OCI-LY3 (cell line): ENCODE data around the gene JUND.

ENCODE experiments used
- H2AFZ ChIP-seq: fragments of 200-600, 300-600 bp; shearing (Covaris generic); 2 replicates; pipeline ENCODE4 v1.6.0; 2014; ENCODE audit warnings: antibody characterized with exemption, low read depth, low read length
- H3K27ac ChIP-seq: fragments of 200-600, 300-600 bp; sonication (generic); 2 replicates; pipeline ENCODE4 v1.5.1; 2014; ENCODE audit warnings: mild to moderate bottlenecking, low read length, moderate library complexity, mixed read lengths
- H3K27me3 ChIP-seq: fragments of 200-600, 300-600 bp; sonication (generic); 2 replicates; pipeline ENCODE4 v1.6.1; 2014; ENCODE audit warnings: low read depth, low read length, mixed read lengths
- H3K36me3 ChIP-seq: fragments of 200-600, 300-600 bp; sonication (generic); replicated peaks from 2 replicates; pipeline ENCODE3; 2014; ENCODE audit warnings: low read depth, low read length, mixed read lengths
- H3K4me1 ChIP-seq: fragments of 300-600, 200-600 bp; sonication (generic); 2 replicates; pipeline ENCODE4 v1.6.1; 2014; ENCODE audit warnings: low read length, mixed read lengths
- H3K4me2 ChIP-seq: fragments of 200-600, 300-600 bp; sonication (generic); 2 replicates; pipeline ENCODE4 v1.6.1; 2014; ENCODE audit warnings: low read length, mixed read lengths
- H3K4me3 ChIP-seq: fragments of 300-600, 200-600 bp; sonication (generic); 2 replicates; pipeline ENCODE4 v1.5.1; 2014; ENCODE audit warnings: antibody characterized with exemption, mild to moderate bottlenecking, low read length, moderate library complexity
- H3K79me2 ChIP-seq: fragments of 300-600, 200-600 bp; shearing (Covaris generic); 2 replicates; pipeline ENCODE4 v1.6.1; 2014; ENCODE audit warnings: mild to moderate bottlenecking, low read length, mixed read lengths
- H3K9ac ChIP-seq: fragments of 300-600, 200-600 bp; shearing (Covaris generic); 2 replicates; pipeline ENCODE4 v1.6.0; 2014; ENCODE audit warnings: mild to moderate bottlenecking, low read length, moderate library complexity
- H3K9me3 ChIP-seq: fragments of 200-600, 300-600 bp; shearing (Covaris generic); 2 replicates; pipeline ENCODE4 v1.6.1; 2014; ENCODE audit warnings: low read length, mixed read lengths; ENCODE audit not compliant: insufficient read depth
- H4K20me1 ChIP-seq: fragments of 200-600, 300-600 bp; sonication (generic); 2 replicates; pipeline ENCODE4 v1.6.1; 2016; ENCODE audit warnings: low read length, mixed read lengths; ENCODE audit not compliant: insufficient read depth
- EZH2phosphoT487 ChIP-seq: fragments of 200-600 bp; shearing (Covaris generic); IDR thresholded peaks from 2 replicates; pipeline ENCODE4 v1.6.1; 2018; ENCODE audit warnings: antibody characterized with exemption, mixed run types, low read depth
- TF ChIP-seq, protein P1 (sequence below): fragments of 200-600, 300-600 bp; sonication (generic); IDR thresholded peaks from 2 replicates; pipeline ENCODE4 v1.5.1; 2014; ENCODE audit warnings: antibody characterized with exemption, low read length, low read depth

JUND gene

DNA sequence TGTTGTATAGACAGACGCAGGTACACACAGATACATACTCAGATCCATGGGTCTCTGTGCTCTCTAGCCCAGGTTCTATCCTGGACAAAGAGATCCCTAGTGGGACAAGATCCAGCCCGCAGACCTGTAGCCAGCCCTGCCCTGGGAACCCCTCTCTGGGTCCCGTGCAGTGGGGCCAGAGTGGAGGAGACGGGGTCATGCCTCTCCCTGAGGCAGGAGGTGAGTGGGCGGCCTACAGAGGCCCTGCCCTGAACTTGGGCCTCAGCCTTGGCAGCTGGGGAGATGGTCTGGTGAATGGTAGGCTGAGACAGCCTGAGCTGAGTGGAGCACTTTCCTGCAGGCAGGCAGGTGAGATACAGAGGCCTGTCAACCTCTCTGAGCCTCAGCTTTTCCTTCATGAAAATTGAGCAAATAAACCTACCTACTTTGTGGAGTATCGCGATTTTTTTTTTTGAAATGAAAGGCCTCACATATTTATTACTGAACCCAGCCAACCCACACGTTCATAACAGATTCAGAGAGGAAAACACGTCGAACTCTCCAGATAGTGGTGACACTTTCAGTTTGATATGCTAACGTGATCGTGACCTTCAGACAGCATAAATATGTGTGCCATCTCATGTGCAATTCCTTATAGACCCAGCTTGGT is 3.4 kb upstream of the JUND start:
- Histone ChIP-seq H3K9ac (no peak overlapping the region; the same call in 1 of the 2 replicates), H2AFZ (no peak overlapping the region), H4K20me1 (no peaks in the 10 kb centered on the region), H3K27ac (peak overlapping the region; percentile 16), H3K27me3 (no peaks in the 10 kb centered on the region), H3K36me3 (peaks cover 5% of the 10 kb centered on the region), H3K9me3 (no peaks in the 10 kb centered on the region), H3K4me3 (no peak overlapping the region), H3K79me2 (peaks cover 22% of the 10 kb centered on the region), H3K4me2 (no peak overlapping the region), H3K4me1 (peaks cover 22% of the 10 kb centered on the region)
- TF ChIP-seq, protein P1, sequence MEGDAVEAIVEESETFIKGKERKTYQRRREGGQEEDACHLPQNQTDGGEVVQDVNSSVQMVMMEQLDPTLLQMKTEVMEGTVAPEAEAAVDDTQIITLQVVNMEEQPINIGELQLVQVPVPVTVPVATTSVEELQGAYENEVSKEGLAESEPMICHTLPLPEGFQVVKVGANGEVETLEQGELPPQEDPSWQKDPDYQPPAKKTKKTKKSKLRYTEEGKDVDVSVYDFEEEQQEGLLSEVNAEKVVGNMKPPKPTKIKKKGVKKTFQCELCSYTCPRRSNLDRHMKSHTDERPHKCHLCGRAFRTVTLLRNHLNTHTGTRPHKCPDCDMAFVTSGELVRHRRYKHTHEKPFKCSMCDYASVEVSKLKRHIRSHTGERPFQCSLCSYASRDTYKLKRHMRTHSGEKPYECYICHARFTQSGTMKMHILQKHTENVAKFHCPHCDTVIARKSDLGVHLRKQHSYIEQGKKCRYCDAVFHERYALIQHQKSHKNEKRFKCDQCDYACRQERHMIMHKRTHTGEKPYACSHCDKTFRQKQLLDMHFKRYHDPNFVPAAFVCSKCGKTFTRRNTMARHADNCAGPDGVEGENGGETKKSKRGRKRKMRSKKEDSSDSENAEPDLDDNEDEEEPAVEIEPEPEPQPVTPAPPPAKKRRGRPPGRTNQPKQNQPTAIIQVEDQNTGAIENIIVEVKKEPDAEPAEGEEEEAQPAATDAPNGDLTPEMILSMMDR = no peak
- no peak for TF ChIP-seq EZH2phosphoT487

DNA sequence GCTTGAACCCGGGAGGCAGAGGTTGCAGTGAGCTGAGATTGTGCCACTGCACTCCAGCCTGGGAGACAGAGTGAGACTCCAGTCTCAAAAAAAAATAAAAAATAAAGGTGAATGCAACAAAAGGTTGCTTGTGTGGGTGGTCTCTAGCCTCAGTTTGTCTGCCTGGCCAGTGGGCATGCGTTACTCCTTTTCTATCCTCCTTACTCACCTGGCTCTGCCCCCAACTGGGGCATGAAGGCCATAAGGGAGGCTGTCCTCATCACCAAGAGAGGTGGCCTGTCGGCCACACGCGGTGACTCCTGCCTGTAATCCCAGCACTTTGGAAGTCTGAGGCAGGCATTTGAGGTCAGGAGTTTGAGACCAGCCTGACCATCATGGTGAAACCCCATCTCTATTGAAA is 1.9 kb upstream of the JUND start:
- H3K9ac ChIP-seq = no peak overlapping the region
- H3K4me1 ChIP-seq = peaks cover 23% of the 10 kb centered on the region
- no peak overlapping the region for H3K4me3 ChIP-seq
- peaks cover 15% of the 10 kb centered on the region for H3K36me3 ChIP-seq
- H2AFZ ChIP-seq = no peak overlapping the region
- TF ChIP-seq, protein P1 = no peak
- H3K9me3 ChIP-seq = no peaks in the 10 kb centered on the region
- peaks cover 10% of the 10 kb centered on the region for H4K20me1 ChIP-seq
- no peaks in the 10 kb centered on the region for H3K27me3 ChIP-seq
- H3K4me2 ChIP-seq = no peak overlapping the region
- H3K79me2 ChIP-seq = peaks cover 37% of the 10 kb centered on the region
- H3K27ac ChIP-seq = no peak overlapping the region

DNA sequence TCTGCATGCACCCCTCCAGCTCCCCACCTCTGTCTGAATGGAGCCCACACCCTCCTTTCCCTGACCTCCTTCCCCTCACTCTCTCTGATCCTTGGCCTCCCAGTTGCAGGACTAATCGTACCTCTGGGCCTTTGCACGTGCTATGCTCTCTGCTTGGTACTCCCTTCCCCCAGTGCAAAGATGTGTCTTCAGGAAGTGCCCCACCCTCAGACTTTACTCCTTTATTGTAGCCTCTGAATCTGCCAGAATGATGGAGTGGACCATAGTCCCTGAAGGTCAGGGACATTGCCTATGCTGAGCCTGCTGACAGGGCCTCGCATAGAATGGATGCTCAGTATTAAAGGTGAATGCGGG is 1.3 kb upstream of the JUND start:
- H3K27ac ChIP-seq = peak overlapping the region; percentile 88
- H3K79me2 ChIP-seq = peaks cover 42% of the 10 kb centered on the region

DNA sequence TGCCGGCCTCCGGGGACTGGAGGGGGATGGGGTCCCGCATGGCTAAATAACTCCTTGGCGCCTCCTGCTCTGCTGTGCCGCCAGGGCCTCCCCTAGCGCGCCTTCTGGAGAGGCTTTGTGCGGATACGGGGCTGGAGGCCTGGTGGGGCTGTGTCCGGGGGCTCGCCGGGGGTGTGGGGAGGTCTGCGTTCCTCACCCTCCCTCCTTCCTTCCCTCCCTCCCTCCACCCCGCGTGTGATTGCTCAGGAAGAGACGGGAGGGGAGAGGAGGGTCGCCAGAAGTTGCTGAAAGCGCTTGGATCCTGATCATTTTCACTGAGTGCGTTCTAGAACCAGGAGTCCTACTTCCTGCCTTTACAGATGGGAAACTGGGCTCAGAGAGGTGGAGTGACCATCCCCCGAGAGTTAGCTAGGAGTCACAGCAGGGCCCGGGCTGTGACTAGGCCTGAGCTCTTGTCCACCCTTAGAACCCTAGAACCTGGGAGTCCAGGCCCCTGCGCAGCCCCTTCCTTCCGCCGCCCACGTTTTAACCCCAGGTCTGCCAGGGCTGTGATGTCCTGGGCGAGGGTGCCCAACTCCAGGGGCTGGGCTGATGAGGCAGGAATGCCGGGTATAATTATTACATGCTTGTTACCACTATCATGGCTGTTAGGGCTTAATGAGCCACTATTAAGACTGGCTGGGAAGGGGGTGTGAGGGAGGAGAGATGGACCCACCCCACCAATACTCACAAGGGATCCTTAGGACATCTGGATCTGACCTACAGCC is 782 bp upstream of the JUND start:
- peak overlapping the region; percentile 88 for H3K27ac ChIP-seq
- H3K9ac ChIP-seq = peak overlapping the region; percentile 92
- peak overlapping the region; percentile 79 for H3K4me3 ChIP-seq
- no peaks in the 10 kb centered on the region for H3K9me3 ChIP-seq
- H3K36me3 ChIP-seq = peaks cover 20% of the 10 kb centered on the region
- peaks cover 46% of the 10 kb centered on the region for H3K79me2 ChIP-seq
- no peak for TF ChIP-seq EZH2phosphoT487
- TF ChIP-seq, protein P1 = no peak
- peaks cover 27% of the 10 kb centered on the region for H3K4me1 ChIP-seq
- no peak overlapping the region for H2AFZ ChIP-seq
- no peaks in the 10 kb centered on the region for H3K27me3 ChIP-seq
- H3K4me2 ChIP-seq = peak overlapping the region; percentile 99
- H4K20me1 ChIP-seq = peaks cover 16% of the 10 kb centered on the region

More for the DNA sequence above, 1.3 kb upstream of the JUND start:
- Histone ChIP-seq H3K36me3 (peaks cover 20% of the 10 kb centered on the region), H3K9ac (peak overlapping the region; percentile 92), H3K9me3 (no peaks in the 10 kb centered on the region), H4K20me1 (peaks cover 16% of the 10 kb centered on the region), H3K4me1 (peaks cover 27% of the 10 kb centered on the region), H3K27me3 (no peaks in the 10 kb centered on the region), H2AFZ (no peak overlapping the region), H3K4me2 (peak overlapping the region; percentile 99), H3K4me3 (peak overlapping the region; percentile 79)
- TF ChIP-seq, protein P1 = no peak
- no peak for TF ChIP-seq EZH2phosphoT487
